Type B pancreatic cell (in vitro differentiated cells): ENCODE data around the gene ZNF3. TPM values are rescaled to one million over a fixed set of nuclear protein-coding genes. Genes with fewer than 3 reads are reported as not detected.

Experiments used
- DNase-seq: peaks from one replicate; pipeline ENCODE4 v3.0.0; 2021; ENCODE audit warnings: mixed read lengths; ENCODE audit not compliant: unreplicated experiment; ENCODE audit errors: extremely low spot score
- H3K27ac Mint-ChIP-seq: 2 replicates; pipeline ENCODE4 v1.8.0; 2021; ENCODE audit warnings: mild to moderate bottlenecking, mixed read lengths
- H3K27me3 Mint-ChIP-seq: 2 replicates; pipeline ENCODE4 v1.8.0; 2021; ENCODE audit warnings: mixed read lengths
- H3K36me3 Mint-ChIP-seq: 2 replicates; pipeline ENCODE4 v1.8.0; 2021; ENCODE audit warnings: mixed read lengths
- H3K4me1 Mint-ChIP-seq: one replicate; pipeline ENCODE4 v1.8.0; 2021; ENCODE audit warnings: mixed read lengths; ENCODE audit not compliant: unreplicated experiment
- H3K4me3 Mint-ChIP-seq: 2 replicates; pipeline ENCODE4 v1.8.0; 2021; ENCODE audit warnings: mild to moderate bottlenecking, mixed read lengths
- H3K9me3 Mint-ChIP-seq: 2 replicates; pipeline ENCODE4 v1.8.0; 2021; ENCODE audit warnings: mixed read lengths
- total RNA-seq: library from RNA; stranded (reverse); gene quantifications from 2 replicates; pipeline ENCODE4 v1.2.1, GENCODE V29; 2021; ENCODE audit warnings: low replicate concordance
- TF ChIP-seq, protein P1 (sequence below): fragments of 200-600 bp; sonication (generic); conservative IDR thresholded peaks from 2 replicates; pipeline ENCODE4 v1.5.0; 2021; ENCODE audit warnings: antibody characterized with exemption, mild to moderate bottlenecking

ZNF3 gene
- total RNA-seq, 1 donor from 2014 or later = 66.6 TPM

DNA sequence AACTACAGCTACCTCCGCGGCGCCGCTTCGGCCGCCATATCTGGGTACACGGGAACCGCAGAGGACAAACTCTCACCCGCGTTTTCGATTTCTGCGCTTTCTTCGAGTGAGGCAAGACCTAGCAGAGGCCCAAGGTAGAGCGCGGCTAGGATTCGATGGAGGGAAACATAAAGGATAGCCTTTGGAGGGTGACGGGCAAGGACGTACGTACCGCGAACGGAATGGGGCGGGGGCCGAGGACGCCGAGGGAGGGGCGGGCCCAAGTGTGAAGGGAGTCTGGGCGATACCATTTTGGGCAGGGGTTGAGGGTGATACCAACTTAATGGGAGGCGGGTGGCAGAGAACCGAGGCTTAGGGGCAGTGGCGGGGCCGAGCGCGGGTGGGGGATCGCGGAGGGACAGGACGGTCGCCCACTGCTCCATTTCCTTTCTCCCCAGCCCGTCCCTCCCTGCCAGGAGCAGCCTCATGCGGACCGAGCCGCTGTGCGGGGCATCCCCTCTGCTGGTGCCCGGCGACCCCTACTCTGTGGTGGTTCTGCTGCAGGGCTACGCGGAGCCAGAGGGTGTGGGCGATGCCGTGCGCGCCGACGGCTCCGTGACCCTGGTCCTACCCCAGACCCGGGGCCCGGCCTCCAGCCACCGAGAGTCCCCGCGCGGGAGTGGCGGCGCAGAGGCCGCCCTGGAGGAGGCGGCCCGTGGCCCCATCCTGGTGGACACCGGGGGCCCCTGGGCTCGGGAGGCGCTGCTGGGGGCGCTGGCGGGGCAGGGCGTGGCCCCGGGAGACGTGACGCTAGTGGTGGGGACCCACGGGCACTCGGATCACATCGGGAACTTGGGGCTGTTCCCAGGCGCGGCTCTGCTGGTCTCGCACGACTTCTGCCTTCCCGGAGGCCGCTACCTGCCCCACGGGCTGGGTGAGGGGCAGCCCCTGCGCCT, 45.7 kb upstream of the ZNF3 start, which contains the start of gene MBLAC1:
Gene MBLAC1, plus strand, starts transcription at position 37 of the 935 bp plus-strand sequence. Its CDS starts 429 bp downstream, at position 466.
- peak within 1 kb of the TSS; percentile 100 for H3K27ac Mint-ChIP-seq
- no peaks in the 10 kb centered on the region for H3K36me3 Mint-ChIP-seq
- TF ChIP-seq, protein P1, sequence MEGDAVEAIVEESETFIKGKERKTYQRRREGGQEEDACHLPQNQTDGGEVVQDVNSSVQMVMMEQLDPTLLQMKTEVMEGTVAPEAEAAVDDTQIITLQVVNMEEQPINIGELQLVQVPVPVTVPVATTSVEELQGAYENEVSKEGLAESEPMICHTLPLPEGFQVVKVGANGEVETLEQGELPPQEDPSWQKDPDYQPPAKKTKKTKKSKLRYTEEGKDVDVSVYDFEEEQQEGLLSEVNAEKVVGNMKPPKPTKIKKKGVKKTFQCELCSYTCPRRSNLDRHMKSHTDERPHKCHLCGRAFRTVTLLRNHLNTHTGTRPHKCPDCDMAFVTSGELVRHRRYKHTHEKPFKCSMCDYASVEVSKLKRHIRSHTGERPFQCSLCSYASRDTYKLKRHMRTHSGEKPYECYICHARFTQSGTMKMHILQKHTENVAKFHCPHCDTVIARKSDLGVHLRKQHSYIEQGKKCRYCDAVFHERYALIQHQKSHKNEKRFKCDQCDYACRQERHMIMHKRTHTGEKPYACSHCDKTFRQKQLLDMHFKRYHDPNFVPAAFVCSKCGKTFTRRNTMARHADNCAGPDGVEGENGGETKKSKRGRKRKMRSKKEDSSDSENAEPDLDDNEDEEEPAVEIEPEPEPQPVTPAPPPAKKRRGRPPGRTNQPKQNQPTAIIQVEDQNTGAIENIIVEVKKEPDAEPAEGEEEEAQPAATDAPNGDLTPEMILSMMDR = no peak
- no peaks in the 10 kb centered on the region for H3K9me3 Mint-ChIP-seq
- H3K4me1 Mint-ChIP-seq = peaks cover 17% of the 10 kb centered on the region
- DNase-seq = peak; percentile 92
- peak within 1 kb of the TSS; percentile 100 for H3K4me3 Mint-ChIP-seq
- H3K27me3 Mint-ChIP-seq = no peaks in the 10 kb centered on the region

DNA sequence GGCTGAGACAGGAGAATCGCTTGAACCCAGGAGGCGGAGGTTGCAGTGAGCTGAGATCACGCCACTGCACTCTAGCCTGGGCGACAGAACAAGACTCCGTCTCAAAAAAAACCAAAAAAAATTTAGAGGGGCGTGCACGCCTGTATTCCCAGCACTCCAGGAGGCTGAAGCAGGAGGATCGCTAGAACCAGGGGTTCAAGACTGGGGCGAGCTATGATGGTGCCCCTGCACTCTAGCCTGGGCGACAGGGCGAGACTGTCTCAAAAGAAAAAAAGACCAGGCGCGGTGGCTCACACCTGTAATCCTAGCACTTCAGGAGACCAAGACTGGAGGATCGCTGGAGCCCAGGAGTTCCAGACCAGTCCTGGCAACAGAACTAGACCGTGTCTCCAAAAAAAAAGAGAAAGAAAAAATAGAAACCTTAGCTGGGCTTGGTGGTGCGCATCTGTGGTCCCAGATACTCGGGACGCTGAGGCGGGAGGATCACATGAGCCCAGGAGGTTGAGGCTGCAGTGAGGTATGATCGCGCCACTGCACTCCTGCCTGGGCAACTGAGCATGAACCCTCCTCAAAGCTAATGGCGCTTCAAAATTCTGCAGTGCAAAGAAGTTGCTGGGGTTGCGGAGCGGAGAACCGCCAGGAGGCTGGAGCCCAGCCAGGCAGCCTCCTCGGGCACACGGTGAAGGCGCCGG, 44.9 kb upstream of the ZNF3 start:
- TF ChIP-seq, protein P1 = peak; percentile 23
- H3K27ac Mint-ChIP-seq = peak overlapping the region; percentile 100
- no peaks in the 10 kb centered on the region for H3K36me3 Mint-ChIP-seq
- no peak for DNase-seq
- H3K27me3 Mint-ChIP-seq = no peaks in the 10 kb centered on the region
- no peaks in the 10 kb centered on the region for H3K9me3 Mint-ChIP-seq
- peak overlapping the region; percentile 100 for H3K4me3 Mint-ChIP-seq
- H3K4me1 Mint-ChIP-seq = peaks cover 17% of the 10 kb centered on the region

DNA sequence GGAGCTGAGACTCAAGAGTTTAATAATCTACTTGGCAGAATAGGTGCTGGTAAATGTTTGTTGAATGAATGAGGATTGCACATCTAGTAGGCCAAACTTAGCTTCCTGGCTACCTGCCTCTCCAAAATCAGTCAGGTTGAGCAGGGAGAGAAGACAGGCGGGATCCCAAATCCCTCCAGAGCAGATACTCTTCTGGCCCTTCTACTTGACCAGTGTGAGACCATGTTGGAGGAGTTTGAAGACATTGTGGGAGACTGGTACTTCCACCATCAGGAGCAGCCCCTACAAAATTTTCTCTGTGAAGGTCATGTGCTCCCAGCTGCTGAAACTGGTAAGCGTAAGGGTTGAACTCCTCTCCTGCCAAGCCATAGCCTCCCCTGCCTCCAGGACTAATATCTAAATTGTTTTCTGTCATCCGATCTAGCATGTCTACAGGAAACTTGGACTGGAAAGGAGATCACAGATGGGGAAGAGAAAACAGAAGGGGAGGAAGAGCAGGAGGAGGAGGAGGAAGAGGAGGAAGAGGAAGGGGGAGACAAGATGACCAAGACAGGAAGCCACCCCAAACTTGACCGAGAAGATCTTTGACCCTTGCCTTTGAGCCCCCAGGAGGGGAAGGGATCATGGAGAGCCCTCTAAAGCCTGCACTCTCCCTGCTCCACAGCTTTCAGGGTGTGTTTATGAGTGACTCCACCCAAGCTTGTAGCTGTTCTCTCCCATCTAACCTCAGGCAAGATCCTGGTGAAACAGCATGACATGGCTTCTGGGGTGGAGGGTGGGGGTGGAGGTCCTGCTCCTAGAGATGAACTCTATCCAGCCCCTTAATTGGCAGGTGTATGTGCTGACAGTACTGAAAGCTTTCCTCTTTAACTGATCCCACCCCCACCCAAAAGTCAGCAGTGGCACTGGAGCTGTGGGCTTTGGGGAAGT, 43.0 kb upstream of the ZNF3 start:
- H3K36me3 Mint-ChIP-seq = no peaks in the 10 kb centered on the region
- no peak for DNase-seq
- H3K4me3 Mint-ChIP-seq = peak overlapping the region; percentile 100
- H3K27me3 Mint-ChIP-seq = no peaks in the 10 kb centered on the region
- H3K4me1 Mint-ChIP-seq = peaks cover 23% of the 10 kb centered on the region
- TF ChIP-seq, protein P1 = no peak
- H3K27ac Mint-ChIP-seq = peak overlapping the region; percentile 39
- H3K9me3 Mint-ChIP-seq = no peaks in the 10 kb centered on the region

DNA sequence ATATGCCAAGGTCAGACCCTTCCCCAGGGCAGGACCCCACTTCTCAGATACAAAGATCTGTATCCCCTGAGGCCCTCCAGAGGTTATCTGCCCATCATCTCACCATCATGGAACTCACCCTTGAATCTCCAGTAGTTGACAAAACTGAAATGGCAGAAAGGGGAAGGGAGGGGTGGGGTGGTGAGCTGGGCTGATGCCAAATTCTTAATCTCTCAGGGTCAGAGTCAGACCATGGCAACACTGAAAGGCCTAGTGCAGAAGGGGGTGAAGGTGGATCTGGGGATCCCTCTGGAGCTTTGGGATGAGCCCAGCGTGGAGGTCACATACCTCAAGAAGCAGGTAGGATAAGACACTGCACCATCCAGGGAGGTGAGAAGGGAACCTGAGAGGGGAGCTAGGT, 41.0 kb upstream of the ZNF3 start:
- no peak overlapping the region for H3K27ac Mint-ChIP-seq
- no peaks in the 10 kb centered on the region for H3K27me3 Mint-ChIP-seq
- H3K4me1 Mint-ChIP-seq = peaks cover 17% of the 10 kb centered on the region
- peak overlapping the region; percentile 54 for H3K4me3 Mint-ChIP-seq
- no peaks in the 10 kb centered on the region for H3K9me3 Mint-ChIP-seq
- no peak for DNase-seq
- H3K36me3 Mint-ChIP-seq = peaks cover 5% of the 10 kb centered on the region
- TF ChIP-seq, protein P1 = no peak

GRCh38 chr7:100122067-100122466, 40.5 kb upstream of the ZNF3 start:
- Mint-ChIP-seq H3K4me1 (peaks cover 17% of the 10 kb centered on the region), H3K27me3 (no peaks in the 10 kb centered on the region), H3K9me3 (no peaks in the 10 kb centered on the region), H3K36me3 (peaks cover 5% of the 10 kb centered on the region), H3K27ac (peak overlapping the region; percentile 43), H3K4me3 (peak overlapping the region; percentile 49)
- TF ChIP-seq, protein P1 = no peak
- DNase-seq = no peak
